Measurements from ENCODE around the gene ILF3.
A peak's percentile ranks its signal among the peaks of the same experiment; 100 is the strongest.
"Not testable (repeated sequence)": the region's sequence is repeated elsewhere in the genome, so short reads cannot be mapped to it uniquely, and the experiment has no call there.

The ILF3 gene

GRCh38 chr19:10671922-10672321 is 17.8 kb downstream of the ILF3 start:
- not testable (repeated sequence) for DNase-seq

GRCh38 chr19:10675214-10675613 is 21.1 kb downstream of the ILF3 start:
- not testable (repeated sequence) for DNase-seq

GRCh38 chr19:10677751-10678150 is 23.6 kb downstream of the ILF3 start:
- no peak for DNase-seq

- no peak for DNase-seq
Measured at GRCh38 chr19:10678813-10679212, 24.7 kb downstream of the ILF3 start.

- no peak for DNase-seq
Measured at GRCh38 chr19:10679743-10680142, 25.6 kb downstream of the ILF3 start.

- no peak for DNase-seq
Measured at GRCh38 chr19:10680545-10681135, 26.5 kb downstream of the ILF3 start.

- DNase-seq, result no peak
Measured at GRCh38 chr19:10681658-10682057, 27.5 kb downstream of the ILF3 start.

GRCh38 chr19:10682397-10683063 is 28.4 kb downstream of the ILF3 start:
- DNase-seq, result no peak

GRCh38 chr19:10683064-10683426 is 28.9 kb downstream of the ILF3 start:
- DNase-seq, result no peak

- DNase-seq, result no peak
Measured at GRCh38 chr19:10683582-10683981, 29.4 kb downstream of the ILF3 start.

- peak in 40 of 58 donors; percentile 2 to 76 (median 33) for DNase-seq
Measured at GRCh38 chr19:10685210-10685609, 31.1 kb downstream of the ILF3 start.

- peak in 1 of 58 donors; percentile 10 for DNase-seq
Measured at GRCh38 chr19:10686193-10686592, 32.0 kb downstream of the ILF3 start.

- DNase-seq, result peak in 56 of 58 donors; percentile 12 to 85 (median 66)
Measured at GRCh38 chr19:10686661-10687517, 32.7 kb downstream of the ILF3 start.

- no peak for DNase-seq
Measured at GRCh38 chr19:10687518-10688288, 33.6 kb downstream of the ILF3 start.

- DNase-seq, result no peak
Measured at GRCh38 chr19:10688545-10689280, 34.6 kb downstream of the ILF3 start.

- DNase-seq, result peak in 5 of 58 donors; percentile 4 to 29 (median 9)
Measured at GRCh38 chr19:10690341-10690781, 36.2 kb downstream of the ILF3 start.

- DNase-seq, result no peak
Measured at GRCh38 chr19:10691178-10691881, 37.2 kb downstream of the ILF3 start.

- no peak for DNase-seq
Measured at GRCh38 chr19:10691883-10692282, 37.7 kb downstream of the ILF3 start.

GRCh38 chr19:10692673-10693264 is 38.6 kb downstream of the ILF3 start:
- no peak for DNase-seq
